ENCODE measurements around the gene FRS3. TPM values are rescaled to one million over a fixed set of nuclear protein-coding genes. Genes with fewer than 3 reads are reported as not detected.

FRS3 gene
- total and polyA plus RNA-seq, 8 donors: 0.29 to 22.2 (median 3.6) TPM

Small RNAs within 50 kb of the gene (small RNA-seq; reads per million reads assigned to genes)
- gene AL365205.2 (0 reads per million in 4 donors), gene AL365205.3 (0 reads per million in 4 donors)

Other genes with a start within 250 kb of the FRS3 start
- gene FOXP4, start 233.5 kb downstream of the FRS3 start, total RNA-seq: 10 to 100 TPM in 4 of 5 donors, 1 to 10 TPM in 1; 7.9 to 70.4 (median 40.3) TPM
- 10 to 100 TPM; 14.3 to 33.7 (median 27.6) TPM for gene FOXP4, start 233.5 kb downstream of the FRS3 start, polyA plus RNA-seq
- gene MDFI, start 141.4 kb downstream of the FRS3 start, total RNA-seq: 1 to 10 TPM in 4 of 5 donors, not detected in 1; 4.1 to 8.3 (median 6.6) TPM
- gene MDFI, start 141.4 kb downstream of the FRS3 start, polyA plus RNA-seq: 10 to 100 TPM in 2 of 3 donors, 1 to 10 TPM in 1; 3.7 to 17.2 (median 14.9) TPM
- gene TFEB, start 44.3 kb downstream of the FRS3 start, total RNA-seq: 100 to 1,000 TPM in 1 of 5 donors, 10 to 100 TPM in 2, 1 to 10 TPM in 2; 6.4 to 130 (median 12.9) TPM
- 10 to 100 TPM; 12.1 to 19.5 (median 14.0) TPM for gene TFEB, start 44.3 kb downstream of the FRS3 start, polyA plus RNA-seq
- gene PGC, start 32.5 kb downstream of the FRS3 start, total RNA-seq: over 10,000 TPM in 1 of 5 donors, 1,000 to 10,000 TPM in 3, 100 to 1,000 TPM in 1; 101 to 32,926 (median 1,172) TPM
- gene PGC, start 32.5 kb downstream of the FRS3 start, polyA plus RNA-seq: over 10,000 TPM in 2 of 3 donors, 1,000 to 10,000 TPM in 1; 8,432 to 48,206 (median 26,682) TPM
- 10 to 100 TPM in 3 of 5 donors, 1 to 10 TPM in 2; 4.4 to 77.0 (median 27.8) TPM for gene PRICKLE4, start 882 bp upstream of the FRS3 start, total RNA-seq
- 1 to 10 TPM in 2 of 3 donors, not detected in 1; 1.9 to 4.8 TPM for gene PRICKLE4, start 882 bp upstream of the FRS3 start, polyA plus RNA-seq
- gene TOMM6, start 7.8 kb upstream of the FRS3 start, total RNA-seq: 100 to 1,000 TPM in 2 of 5 donors, 10 to 100 TPM in 3; 11.9 to 159 (median 68.7) TPM
- gene TOMM6, start 7.8 kb upstream of the FRS3 start, polyA plus RNA-seq: 100 to 1,000 TPM; 308 to 343 (median 323) TPM
- gene USP49, start 115.5 kb upstream of the FRS3 start, total RNA-seq: 10 to 100 TPM in 2 of 5 donors, 1 to 10 TPM in 3; 4.0 to 26.3 (median 5.7) TPM
- gene USP49, start 115.5 kb upstream of the FRS3 start, polyA plus RNA-seq: 1 to 10 TPM in 1 of 3 donors, under 1 TPM in 2; 0.50 to 1.2 (median 0.58) TPM
- gene MED20, start 141.2 kb upstream of the FRS3 start, total RNA-seq: 10 to 100 TPM in 4 of 5 donors, 1 to 10 TPM in 1; 1.2 to 34.4 (median 18.8) TPM
- gene MED20, start 141.2 kb upstream of the FRS3 start, polyA plus RNA-seq: 1 to 10 TPM; 6.1 to 9.8 (median 7.2) TPM
- gene BYSL, start 141.6 kb upstream of the FRS3 start, total RNA-seq: 10 to 100 TPM in 2 of 5 donors, 1 to 10 TPM in 2, not detected in 1; 1.8 to 65.2 (median 10.1) TPM
- gene BYSL, start 141.6 kb upstream of the FRS3 start, polyA plus RNA-seq: 10 to 100 TPM in 2 of 3 donors, 1 to 10 TPM in 1; 8.6 to 11.9 (median 10.6) TPM
- gene CCND3, start 161.9 kb upstream of the FRS3 start, total RNA-seq: 100 to 1,000 TPM in 2 of 5 donors, 10 to 100 TPM in 3; 40.6 to 193 (median 84.2) TPM
- gene CCND3, start 161.9 kb upstream of the FRS3 start, polyA plus RNA-seq: 10 to 100 TPM; 75.3 to 77.2 (median 75.9) TPM